ENCODE measurements around the gene CHST11. TPM values are rescaled to one million over a fixed set of nuclear protein-coding genes. Genes with fewer than 3 reads are reported as not detected.

The CHST11 gene
- total RNA-seq, 1 experiment from 2014 or later, result 6.7 TPM

GRCh38 chr12:104775731-104776231 lies 319.0 kb downstream of the CHST11 start:
- no peaks in the 10 kb centered on the region for H3K27me3 ChIP-seq (ENCODE audit: insufficient read depth, low read length)
- no peak overlapping the region for H2AFZ ChIP-seq (ENCODE audit: low read length)
- H3K4ac ChIP-seq (ENCODE audit: low read depth, low read length), result no peak overlapping the region
- H3K23me2 ChIP-seq (ENCODE audit: insufficient read length, low read depth, low read length, poor library complexity, severe bottlenecking), result no peaks in the 10 kb centered on the region
- no peak overlapping the region for H4K91ac ChIP-seq (ENCODE audit: insufficient read length, low read depth, low read length)
- no peak overlapping the region for H3K18ac ChIP-seq (ENCODE audit: insufficient read length, low read depth, low read length)
- no peak overlapping the region for H2BK120ac ChIP-seq (ENCODE audit: low read depth, low read length, poor library complexity, severe bottlenecking)
- no peak overlapping the region for H4K5ac ChIP-seq (ENCODE audit: insufficient read length, low read depth, low read length)
- H3K9ac ChIP-seq (ENCODE audit: extremely low read depth, insufficient read length, low read length), result no peak overlapping the region
- H4K8ac ChIP-seq (replicated peaks; ENCODE audit: insufficient read length, low read depth, low read length), result no peak overlapping the region
- no peak overlapping the region for H2BK20ac ChIP-seq (ENCODE audit: low read depth, low read length, poor library complexity, severe bottlenecking)
- no peaks in the 10 kb centered on the region; the same call in none of the 2 replicates for H3K27me3 Mint-ChIP-seq (ENCODE audit: low read depth)
- H2AK5ac ChIP-seq (ENCODE audit: insufficient read length, low read length), result no peak overlapping the region
- no peak overlapping the region for H3K56ac ChIP-seq (ENCODE audit: insufficient read length, low read depth, low read length)
- H2BK12ac ChIP-seq (ENCODE audit: insufficient read length, low read depth, low read length), result no peak overlapping the region
- TF ChIP-seq CTCF (conservative IDR thresholded peaks at IDR 0.05), result no peak
- DNase-seq, result no peak
- H4K20me1 ChIP-seq (ENCODE audit: control insufficient read depth, insufficient read depth, insufficient read length), result no peaks in the 10 kb centered on the region
- H3K9me3 ChIP-seq (ENCODE audit: control insufficient read depth, low read depth, low read length), result no peaks in the 10 kb centered on the region
- no peaks in the 10 kb centered on the region for H3K79me2 ChIP-seq (ENCODE audit: insufficient read depth, low read length)
- H3K14ac ChIP-seq (ENCODE audit: insufficient read depth, low read length), result no peak overlapping the region
- H2BK15ac ChIP-seq (ENCODE audit: low read depth, low read length), result no peak overlapping the region
- no peaks in the 10 kb centered on the region for H3K79me1 ChIP-seq (ENCODE audit: insufficient read depth, low read depth, low read length, poor library complexity, severe bottlenecking)
- no peaks in the 10 kb centered on the region for H3K4me1 ChIP-seq (ENCODE audit: insufficient read depth, low read length)
- no CpG with 5 or more reads among the region's 2 CpGs for WGBS (ENCODE audit: extremely low coverage, insufficient read length, low lambda C conversion rate)
- no peak overlapping the region for H3K4me3 Mint-ChIP-seq
- H3K4me2 ChIP-seq (ENCODE audit: insufficient read depth, insufficient read length, low read length), result no peak overlapping the region
- peaks cover 0 to 24% (median 4%) of the 10 kb centered on the region in 3 experiments; a peak in 5 of 7 replicates for H3K36me3 Mint-ChIP-seq (ENCODE audit: insufficient read depth in 1 of 3, low read depth in 3 of 3)
- no peaks in the 10 kb centered on the region for H3K4me1 Mint-ChIP-seq
- H2BK5ac ChIP-seq (ENCODE audit: insufficient read length, low read length), result no peak overlapping the region
- no peak overlapping the region for H3T11ph ChIP-seq (ENCODE audit: low read length)
- no peak overlapping the region for H3K27ac Mint-ChIP-seq
- H3K27ac ChIP-seq (ENCODE audit: insufficient read length, low read depth, low read length), result no peak overlapping the region
- H3K9me3 Mint-ChIP-seq, result peaks cover 18 to 23% of the 10 kb centered on the region in 2 experiments
- H3K23ac ChIP-seq (ENCODE audit: insufficient read length, low read depth, low read length), result no peak overlapping the region
